GM20000 (cell line): Measurements from ENCODE around the gene INPP5A.

ENCODE experiments used
- DNase-seq: peaks from one replicate; pipeline ENCODE4 v3.0.0; 2012; ENCODE audit warnings: low spot score
- CTCF ChIP-seq: IDR thresholded peaks from 2 replicates; pipeline ENCODE4 v1.5.1; 2012; ENCODE audit warnings: mild to moderate bottlenecking, control low read depth; ENCODE audit errors: extremely low read depth, missing control alignments

Gene INPP5A

GRCh38 chr10:132616996-132617736 lies 79.6 kb downstream of the INPP5A start:
- TF ChIP-seq CTCF: no peak
- DNase-seq: no peak

- no peak for TF ChIP-seq CTCF
- DNase-seq: no peak
Measured at GRCh38 chr10:132617737-132618052, 80.1 kb downstream of the INPP5A start.

GRCh38 chr10:132618158-132618919 lies 80.8 kb downstream of the INPP5A start:
- TF ChIP-seq CTCF: no peak
- no peak for DNase-seq

GRCh38 chr10:132619927-132620326 lies 82.3 kb downstream of the INPP5A start:
- no peak for TF ChIP-seq CTCF
- no peak for DNase-seq

- no peak for DNase-seq
- no peak for TF ChIP-seq CTCF
Measured at GRCh38 chr10:132624061-132624846, 86.7 kb downstream of the INPP5A start.

- no peak for DNase-seq
- no peak for TF ChIP-seq CTCF
Measured at GRCh38 chr10:132624847-132625471, 87.4 kb downstream of the INPP5A start.
